Endothelial cell of umbilical vein (primary cell): ENCODE data around the gene PCDHGA10. TPM values are rescaled to one million over a fixed set of nuclear protein-coding genes. Genes with fewer than 3 reads are reported as not detected.
A peak's percentile ranks its signal among the peaks of the same experiment; 100 is the strongest.

Experiments
- BruUV-seq: library from RNA; stranded (reverse); fragments of 400-500 nt; replicated peaks from 2 replicates; lab custom pipeline; 2021; lab: Mats Ljungman, UMichigan
- CTCF ChIA-PET: fragments of 300-600, 350-600 bp; sonication (Branson Sonifier 250); formaldehyde crosslinking; loops from one replicate; lab custom pipeline; 2021; ENCODE audit warnings: antibody characterized with exemption, inconsistent platforms; lab: Charles Lee
- POLR2A ChIA-PET: fragments of 300-600, 350-600 bp; sonication (Branson Sonifier 250); formaldehyde crosslinking; loops from one replicate; lab custom pipeline; 2021; ENCODE audit warnings: antibody characterized with exemption, inconsistent platforms; lab: Charles Lee
- DNase-seq: peaks from one replicate; pipeline ENCODE4 v3.0.0-alpha.2; 2011; ENCODE audit warnings: low read depth, low spot score
- FAIRE-seq: peaks from 2 replicates; lab custom pipeline; 2011; peaks lifted over from hg19 to GRCh38; lab: Jason Lieb, UNC
- H2AFZ ChIP-seq: 2 replicates; pipeline ENCODE4 v1.6.0; 2012; ENCODE audit warnings: low read depth, low read length, control low read depth, inconsistent platforms
- H3K27ac ChIP-seq: 2 replicates; pipeline ENCODE4 v1.5.1; 2011; ENCODE audit warnings: low read depth, mild to moderate bottlenecking, control low read depth, low read length, moderate library complexity; ENCODE audit not compliant: insufficient read depth
- H3K27me3 ChIP-seq, 2 experiments: 2 replicates each; pipeline versions ENCODE4 v1.6.0 to v1.6.1; 2011; ENCODE audit warnings: low read length in 2 of 2, mixed read lengths in 1 of 2; ENCODE audit not compliant: control insufficient read depth in 2 of 2, insufficient read depth in 2 of 2
- H3K36me3 ChIP-seq, 2 experiments: 2 replicates in 1 of 2; 3 replicates in 1 of 2; pipeline ENCODE4 v1.5.1; 2011; ENCODE audit warnings: low read length in 2 of 2, mild to moderate bottlenecking in 1 of 2, moderate library complexity in 1 of 2; ENCODE audit not compliant: control insufficient read depth in 2 of 2, insufficient read depth in 2 of 2; ENCODE audit errors: extremely low read depth in 1 of 2
- H3K4me1 ChIP-seq: 3 replicates; pipeline ENCODE4 v1.5.1; 2011; ENCODE audit warnings: mild to moderate bottlenecking, low read length; ENCODE audit not compliant: control insufficient read depth, insufficient read depth; ENCODE audit errors: extremely low read depth
- H3K4me2 ChIP-seq: 2 replicates; pipeline ENCODE4 v1.6.1; 2011; ENCODE audit warnings: low read length, control low read depth, mixed read lengths; ENCODE audit not compliant: insufficient read depth
- H3K4me3 ChIP-seq, 3 experiments: fragments of 200-600 bp in 1 of 3; sonication (generic), shearing (Covaris generic) in 1 of 3; replicated peaks in 1 of 3; 2 replicates each; pipeline ENCODE4 v1.5.1; 2011 to 2016; ENCODE audit warnings: control low read depth in 3 of 3, low read length in 3 of 3, mild to moderate bottlenecking in 2 of 3, inconsistent platforms in 1 of 3, low read depth in 1 of 3, moderate library complexity in 1 of 3; ENCODE audit not compliant: insufficient read depth in 1 of 3
- H3K79me2 ChIP-seq: 2 replicates; pipeline ENCODE4 v1.6.0; 2012; ENCODE audit warnings: low read length, inconsistent platforms; ENCODE audit not compliant: control insufficient read depth, insufficient read depth
- H3K9ac ChIP-seq: replicated peaks from 2 replicates; pipeline ENCODE3; 2011; ENCODE audit warnings: low read length, control low read depth; ENCODE audit not compliant: insufficient read depth; ENCODE audit errors: extremely low read depth
- H3K9me1 ChIP-seq: replicated peaks from 3 replicates; pipeline ENCODE4 v1.6.0; 2011; ENCODE audit warnings: mild to moderate bottlenecking, low read length; ENCODE audit not compliant: control insufficient read depth, insufficient read depth; ENCODE audit errors: extremely low read depth
- H3K9me3 ChIP-seq: replicated peaks from 2 replicates; pipeline ENCODE4 v1.5.1; 2012; ENCODE audit warnings: low read length, inconsistent platforms; ENCODE audit not compliant: control insufficient read depth, insufficient read depth
- H4K20me1 ChIP-seq: replicated peaks from 2 replicates; pipeline ENCODE3; 2011; ENCODE audit warnings: mild to moderate bottlenecking, low read length; ENCODE audit not compliant: control insufficient read depth, insufficient read depth; ENCODE audit errors: extremely low read depth
- EZH2 ChIP-seq: IDR thresholded peaks from 2 replicates; pipeline ENCODE4 v1.6.1; 2012; ENCODE audit warnings: borderline replicate concordance, low read depth, mild to moderate bottlenecking, moderate library complexity, low read length, inconsistent platforms; ENCODE audit not compliant: severe bottlenecking
- FOS ChIP-seq: IDR thresholded peaks from 2 replicates; pipeline ENCODE4 v1.6.1; 2011; ENCODE audit warnings: mild to moderate bottlenecking, low read length, moderate library complexity, borderline replicate concordance; ENCODE audit not compliant: insufficient read depth
- GATA2 ChIP-seq: IDR thresholded peaks from 2 replicates; pipeline ENCODE4 v1.7.0; 2011; ENCODE audit warnings: low read depth, mild to moderate bottlenecking, moderate library complexity, mixed read lengths, low read length; ENCODE audit not compliant: insufficient read length, insufficient read depth
- JUN ChIP-seq: IDR thresholded peaks from 2 replicates; pipeline ENCODE4 v1.6.1; 2011; ENCODE audit warnings: borderline replicate concordance, low read depth; ENCODE audit not compliant: insufficient read length, insufficient read depth
- MYC ChIP-seq: IDR thresholded peaks from one replicate; pipeline ENCODE4 v1.6.1; 2011; ENCODE audit warnings: mild to moderate bottlenecking, low read depth, low read length
- POLR2A ChIP-seq: IDR thresholded peaks from 2 replicates; pipeline ENCODE4 v1.6.1; 2012; ENCODE audit warnings: low read depth, mild to moderate bottlenecking, control low read depth, low read length
- POLR2AphosphoS5 ChIP-seq: IDR thresholded peaks from 2 replicates; pipeline ENCODE4 v1.6.1; 2012; ENCODE audit warnings: low read depth, mild to moderate bottlenecking, control low read depth, low read length, moderate library complexity; ENCODE audit not compliant: insufficient read depth
- dilution Hi-C: fragments of 300-500 bp; cut with MboI; formaldehyde crosslinking; loops from one replicate; pipeline ENCODE4 v1.15.0; 2019; ENCODE audit warnings: low sequenced_read_pairs; ENCODE audit not compliant: extremely low pct_ligation_motif_present
- intact Hi-C: fragments of 100-400 bp; cut with micrococcal nuclease; formaldehyde crosslinking; loops from one replicate; pipeline ENCODE4 v1.10.0; 2022
- polyA plus RNA-seq, 4 experiments: library from polyadenylated mRNA; depleted of rRNA in 3 of 4; stranded (reverse) in 3 of 4; unstranded in 1 of 4; fragments of >200 nt; gene quantifications; 2 replicates each; pipeline versions ENCODE4 v1.2.1 to v1.2.3, GENCODE V29; 2011 to 2012; ENCODE audit warnings: missing spikeins in 1 of 4
- total RNA-seq: library from RNA; stranded (reverse); gene quantifications from 2 replicates; pipeline ENCODE4 v1.2.3, GENCODE V29; 2021
- TF ChIP-seq, protein P1 (sequence below), 2 donors: IDR thresholded peaks; 1 replicate in 1 of 2; 2 replicates in 1 of 2; pipeline ENCODE4 v1.5.1; 2011; ENCODE audit warnings: low read length in 2 of 2, mild to moderate bottlenecking in 2 of 2, moderate library complexity in 2 of 2, control low read depth in 1 of 2, inconsistent platforms in 1 of 2, low read depth in 1 of 2; ENCODE audit not compliant: insufficient read depth in 1 of 2; ENCODE audit errors: extremely low read depth in 1 of 2
- TF ChIP-seq, protein P2 (sequence below): IDR thresholded peaks from 2 replicates; pipeline ENCODE4 v1.6.1; 2011; ENCODE audit not compliant: insufficient read depth, insufficient read length

PCDHGA10 gene
- total and polyA plus RNA-seq, 2 donors (not counting 3 experiments of a cell fraction or from before 2014, with no cell fraction given), result 3.6 to 4.4 TPM

DNA sequence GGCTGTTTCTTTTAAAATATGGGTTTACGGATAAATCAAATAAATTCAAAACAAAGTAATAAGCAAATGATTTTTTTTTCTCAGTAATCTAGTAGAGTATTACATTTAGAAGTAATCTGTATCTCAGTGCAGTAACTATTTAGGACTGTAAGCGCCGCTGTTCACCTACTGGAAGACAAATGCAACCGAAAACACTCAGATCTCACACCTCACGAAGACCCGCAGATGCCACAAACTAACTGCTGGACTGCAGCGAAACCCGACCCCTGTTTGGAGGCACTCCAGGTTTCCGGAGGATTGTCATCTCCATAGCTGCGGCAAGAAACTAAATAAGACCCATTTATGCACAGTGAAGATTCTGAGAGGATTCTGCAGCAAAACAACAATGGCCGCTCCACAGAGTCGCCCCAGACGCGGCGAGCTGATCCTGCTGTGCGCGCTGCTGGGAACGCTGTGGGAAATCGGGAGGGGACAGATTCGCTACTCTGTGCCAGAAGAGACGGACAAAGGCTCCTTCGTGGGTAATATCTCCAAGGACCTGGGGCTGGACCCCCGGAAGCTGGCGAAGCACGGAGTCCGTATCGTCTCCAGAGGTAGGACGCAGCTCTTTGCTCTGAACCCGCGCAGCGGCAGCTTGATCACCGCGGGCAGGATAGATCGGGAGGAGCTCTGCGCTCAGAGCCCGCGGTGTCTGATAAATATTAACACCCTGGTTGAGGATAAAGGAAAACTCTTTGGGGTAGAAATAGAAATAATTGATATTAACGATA lies 20.2 kb upstream of the PCDHGA10 start, which contains the start of gene PCDHGA8:
Gene PCDHGA8, plus strand, starts transcription at position 205 of the 770 bp plus-strand sequence. Its CDS starts 181 bp downstream, at position 386.
- H4K20me1 ChIP-seq, result no peaks in the 10 kb centered on the region
- peak; percentile 26 for FAIRE-seq
- no TSS peak for BruUV-seq
- no peak within 1 kb of the TSS for H3K4me3 ChIP-seq
- H3K27me3 ChIP-seq, result peaks cover 28 to 76% of the 10 kb centered on the region in 2 experiments
- ChIA-PET CTCF (interaction anchor here (0.8 to 3.7 kb wide), 5 partner anchors 19 to 171 kb away, joined by 3 to 16 read pairs (median 4); partner anchors contain the start of genes PCDHGA10, PCDHGA3 and PCDHGA6), POLR2A (no interaction called here)
- no peak within 1 kb of the TSS for H3K4me2 ChIP-seq
- TF ChIP-seq POLR2A, result no peak
- TF ChIP-seq, protein P1, sequence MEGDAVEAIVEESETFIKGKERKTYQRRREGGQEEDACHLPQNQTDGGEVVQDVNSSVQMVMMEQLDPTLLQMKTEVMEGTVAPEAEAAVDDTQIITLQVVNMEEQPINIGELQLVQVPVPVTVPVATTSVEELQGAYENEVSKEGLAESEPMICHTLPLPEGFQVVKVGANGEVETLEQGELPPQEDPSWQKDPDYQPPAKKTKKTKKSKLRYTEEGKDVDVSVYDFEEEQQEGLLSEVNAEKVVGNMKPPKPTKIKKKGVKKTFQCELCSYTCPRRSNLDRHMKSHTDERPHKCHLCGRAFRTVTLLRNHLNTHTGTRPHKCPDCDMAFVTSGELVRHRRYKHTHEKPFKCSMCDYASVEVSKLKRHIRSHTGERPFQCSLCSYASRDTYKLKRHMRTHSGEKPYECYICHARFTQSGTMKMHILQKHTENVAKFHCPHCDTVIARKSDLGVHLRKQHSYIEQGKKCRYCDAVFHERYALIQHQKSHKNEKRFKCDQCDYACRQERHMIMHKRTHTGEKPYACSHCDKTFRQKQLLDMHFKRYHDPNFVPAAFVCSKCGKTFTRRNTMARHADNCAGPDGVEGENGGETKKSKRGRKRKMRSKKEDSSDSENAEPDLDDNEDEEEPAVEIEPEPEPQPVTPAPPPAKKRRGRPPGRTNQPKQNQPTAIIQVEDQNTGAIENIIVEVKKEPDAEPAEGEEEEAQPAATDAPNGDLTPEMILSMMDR (IDR thresholded peaks at IDR 0.05; ENCODE audit: extremely low read depth in 1 of 2, insufficient read depth in 1 of 2, low read depth in 1 of 2, low read length in 2 of 2), result peak in 1 of 2 donors; percentile 18
- TF ChIP-seq JUN, result no peak
- peaks cover 2% of the 10 kb centered on the region for H3K9me3 ChIP-seq
- intact Hi-C loops, result no loop called here
- no peaks in the 10 kb centered on the region for H3K4me1 ChIP-seq
- no peak for DNase-seq
- no peak within 1 kb of the TSS for H3K27ac ChIP-seq
- H3K9ac ChIP-seq, result no peak within 1 kb of the TSS
- H2AFZ ChIP-seq, result no peak within 1 kb of the TSS
- dilution Hi-C loops, result no loop called here
- H3K36me3 ChIP-seq, result no peaks in the 10 kb centered on the region
- H3K9me1 ChIP-seq, result no peaks in the 10 kb centered on the region
- H3K79me2 ChIP-seq, result no peaks in the 10 kb centered on the region

DNA sequence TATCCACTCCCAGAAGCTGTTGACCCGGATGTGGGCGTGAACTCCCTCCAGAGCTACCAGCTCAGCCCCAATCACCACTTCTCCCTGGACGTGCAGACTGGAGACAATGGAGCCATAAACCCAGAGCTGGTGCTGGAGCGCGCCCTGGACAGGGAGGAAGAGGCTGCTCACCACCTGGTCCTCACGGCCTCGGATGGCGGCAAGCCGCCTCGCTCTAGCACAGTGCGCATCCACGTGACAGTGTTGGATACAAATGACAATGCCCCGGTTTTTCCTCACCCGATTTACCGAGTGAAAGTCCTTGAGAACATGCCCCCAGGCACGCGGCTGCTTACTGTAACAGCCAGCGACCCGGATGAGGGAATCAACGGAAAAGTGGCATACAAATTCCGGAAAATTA lies 19.5 kb upstream of the PCDHGA10 start:
- Histone ChIP-seq H3K27ac (no peak overlapping the region), H3K27me3 (peaks cover 29 to 75% of the 10 kb centered on the region in 2 experiments), H3K79me2 (no peaks in the 10 kb centered on the region), H3K4me1 (no peaks in the 10 kb centered on the region), H3K4me2 (no peak overlapping the region), H3K9ac (no peak overlapping the region), H3K4me3 (no peak overlapping the region), H3K9me1 (no peaks in the 10 kb centered on the region), H3K36me3 (no peaks in the 10 kb centered on the region), H4K20me1 (no peaks in the 10 kb centered on the region), H3K9me3 (peaks cover 2% of the 10 kb centered on the region), H2AFZ (no peak overlapping the region)
- POLR2A ChIA-PET, result no interaction called here
- no peak for FAIRE-seq
- CTCF ChIA-PET, result interaction anchor here (0.8 to 3.7 kb wide), 4 partner anchors 20 to 171 kb away, joined by 3 to 16 read pairs (median 6); partner anchors contain the start of genes PCDHGA10 and PCDHGA3
- no peak for DNase-seq
- intact Hi-C loops (no loop called here), dilution Hi-C loops (no loop called here)
- TF ChIP-seq, protein P1 (IDR thresholded peaks at IDR 0.05; ENCODE audit: extremely low read depth in 1 of 2, insufficient read depth in 1 of 2, low read depth in 1 of 2, low read length in 2 of 2), result no peak
- TF ChIP-seq JUN (no peak), POLR2A (no peak), EZH2 (no peak), POLR2AphosphoS5 (no peak), GATA2 (no peak), FOS (no peak), MYC (no peak)
- TF ChIP-seq, protein P2, sequence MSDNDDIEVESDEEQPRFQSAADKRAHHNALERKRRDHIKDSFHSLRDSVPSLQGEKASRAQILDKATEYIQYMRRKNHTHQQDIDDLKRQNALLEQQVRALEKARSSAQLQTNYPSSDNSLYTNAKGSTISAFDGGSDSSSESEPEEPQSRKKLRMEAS, result no peak
- BruUV-seq, result no TSS peak
